Right atrium auricular region (tissue), 2 donors: ENCODE measurements around the gene NUMBL. TPM values are rescaled to one million over a fixed set of nuclear protein-coding genes. Genes with fewer than 3 reads are reported as not detected.

Source experiments
- DNase-seq: peaks from one replicate; pipeline ENCODE4 v3.0.0-alpha.2; 2019; ENCODE audit warnings: low spot score
- H3K27ac ChIP-seq, 2 donors: fragments of 200-600 bp; sonication (generic); 1 replicate in 1 of 2; 2 replicates in 1 of 2; pipeline ENCODE4 v1.5.1; 2016 to 2019
- H3K27me3 ChIP-seq, 2 donors: fragments of 200-600 bp; sonication (generic); one replicate each; pipeline versions ENCODE4 v1.5.1 to v1.6.0; 2017 to 2019
- H3K36me3 ChIP-seq: fragments of 200-600 bp; sonication (generic); one replicate; pipeline ENCODE4 v1.5.1; 2016
- H3K4me1 ChIP-seq, 2 donors: fragments of 200-600 bp; sonication (generic); one replicate each; pipeline versions ENCODE4 v1.5.1 to v1.6.0; 2017 to 2019
- H3K4me3 ChIP-seq, 2 donors: fragments of 200-600 bp; sonication (generic); 1 replicate in 1 of 2; 2 replicates in 1 of 2; pipeline ENCODE4 v1.5.1; 2017 to 2019; ENCODE audit warnings: mild to moderate bottlenecking in 1 of 2, moderate library complexity in 1 of 2
- H3K9me3 ChIP-seq, 2 donors: fragments of 200-600 bp; sonication (generic); one replicate each; pipeline ENCODE4 v1.5.1; 2019
- total RNA-seq, 2 donors: library from RNA; depleted of rRNA; stranded (reverse); fragments of >200 nt; gene quantifications; one replicate each; pipeline ENCODE4 v1.1.0, GENCODE V29; 2016
- TF ChIP-seq, protein P1 (sequence below), 2 donors: fragments of 200-600 bp; sonication (generic); IDR thresholded peaks; one replicate each; pipeline ENCODE4 v1.5.1; 2019; ENCODE audit warnings: antibody characterized with exemption in 2 of 2

NUMBL gene
- total RNA-seq, 2 donors from 2014 or later = 11.2 to 28.1 TPM

DNA sequence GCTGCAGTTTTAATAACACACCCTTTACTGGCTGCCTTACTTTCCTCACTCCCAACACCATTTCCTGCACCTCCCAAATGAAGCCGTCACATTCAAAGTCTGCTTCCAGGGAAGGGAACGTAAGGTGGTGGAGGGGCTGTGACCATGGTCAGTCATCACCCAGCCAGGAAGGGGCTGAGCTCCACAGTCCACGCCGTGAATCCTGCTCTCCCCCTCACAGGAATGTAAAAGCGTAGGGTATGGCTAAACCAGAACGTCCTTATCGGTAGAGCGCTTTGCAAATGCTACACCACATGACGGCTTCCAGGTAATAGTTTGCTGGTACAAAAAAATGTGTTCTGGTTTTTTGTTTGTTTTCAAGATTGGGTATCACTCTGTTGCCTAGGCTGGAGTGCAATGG, 7.0 kb downstream of the NUMBL start:
- TF ChIP-seq, protein P1, sequence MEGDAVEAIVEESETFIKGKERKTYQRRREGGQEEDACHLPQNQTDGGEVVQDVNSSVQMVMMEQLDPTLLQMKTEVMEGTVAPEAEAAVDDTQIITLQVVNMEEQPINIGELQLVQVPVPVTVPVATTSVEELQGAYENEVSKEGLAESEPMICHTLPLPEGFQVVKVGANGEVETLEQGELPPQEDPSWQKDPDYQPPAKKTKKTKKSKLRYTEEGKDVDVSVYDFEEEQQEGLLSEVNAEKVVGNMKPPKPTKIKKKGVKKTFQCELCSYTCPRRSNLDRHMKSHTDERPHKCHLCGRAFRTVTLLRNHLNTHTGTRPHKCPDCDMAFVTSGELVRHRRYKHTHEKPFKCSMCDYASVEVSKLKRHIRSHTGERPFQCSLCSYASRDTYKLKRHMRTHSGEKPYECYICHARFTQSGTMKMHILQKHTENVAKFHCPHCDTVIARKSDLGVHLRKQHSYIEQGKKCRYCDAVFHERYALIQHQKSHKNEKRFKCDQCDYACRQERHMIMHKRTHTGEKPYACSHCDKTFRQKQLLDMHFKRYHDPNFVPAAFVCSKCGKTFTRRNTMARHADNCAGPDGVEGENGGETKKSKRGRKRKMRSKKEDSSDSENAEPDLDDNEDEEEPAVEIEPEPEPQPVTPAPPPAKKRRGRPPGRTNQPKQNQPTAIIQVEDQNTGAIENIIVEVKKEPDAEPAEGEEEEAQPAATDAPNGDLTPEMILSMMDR (IDR thresholded peaks at IDR 0.05) = no peak
- H3K36me3 ChIP-seq = peaks cover 54% of the 10 kb centered on the region

DNA sequence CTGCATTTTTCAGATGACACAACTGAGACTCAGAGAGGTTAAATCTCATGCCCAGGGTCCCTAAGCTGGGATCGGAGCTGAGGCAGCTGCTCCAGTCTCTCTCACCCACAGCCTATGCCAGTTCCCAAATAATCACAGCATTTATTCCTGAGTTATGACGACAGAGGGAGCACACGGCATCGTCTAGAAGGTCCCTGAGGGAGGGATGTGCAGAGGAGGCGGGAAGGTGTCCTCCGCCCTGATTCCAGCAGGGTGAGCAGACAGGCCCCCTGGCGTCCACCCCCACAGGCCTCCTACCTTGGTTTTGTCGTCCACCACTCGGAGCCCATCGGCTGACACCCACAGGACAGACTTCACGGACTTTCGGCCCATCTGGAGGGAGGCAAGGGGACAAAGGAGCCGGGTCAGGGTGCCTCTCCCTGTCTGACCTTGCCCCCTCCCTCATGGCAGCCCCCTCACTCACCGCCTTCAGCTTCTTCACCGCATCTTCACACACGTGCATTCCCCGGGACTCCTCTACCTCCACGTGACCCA, 8.0 kb downstream of the NUMBL start:
- Histone ChIP-seq H3K27ac (no peak overlapping the region), H3K27me3 (no peaks in the 10 kb centered on the region), H3K4me1 (peaks cover 0 to under 1% of the 10 kb centered on the region in 2 donors), H3K4me3 (no peak overlapping the region), H3K36me3 (peaks cover 63% of the 10 kb centered on the region), H3K9me3 (no peaks in the 10 kb centered on the region)
- no peak for DNase-seq
- TF ChIP-seq, protein P1 (IDR thresholded peaks at IDR 0.05) = no peak

More for the DNA sequence above, 7.0 kb downstream of the NUMBL start:
- Histone ChIP-seq H3K27ac (no peak overlapping the region), H3K4me1 (peaks cover 0 to 10% of the 10 kb centered on the region in 2 donors), H3K9me3 (no peaks in the 10 kb centered on the region), H3K4me3 (no peak overlapping the region), H3K27me3 (no peaks in the 10 kb centered on the region)
- DNase-seq = no peak

DNA sequence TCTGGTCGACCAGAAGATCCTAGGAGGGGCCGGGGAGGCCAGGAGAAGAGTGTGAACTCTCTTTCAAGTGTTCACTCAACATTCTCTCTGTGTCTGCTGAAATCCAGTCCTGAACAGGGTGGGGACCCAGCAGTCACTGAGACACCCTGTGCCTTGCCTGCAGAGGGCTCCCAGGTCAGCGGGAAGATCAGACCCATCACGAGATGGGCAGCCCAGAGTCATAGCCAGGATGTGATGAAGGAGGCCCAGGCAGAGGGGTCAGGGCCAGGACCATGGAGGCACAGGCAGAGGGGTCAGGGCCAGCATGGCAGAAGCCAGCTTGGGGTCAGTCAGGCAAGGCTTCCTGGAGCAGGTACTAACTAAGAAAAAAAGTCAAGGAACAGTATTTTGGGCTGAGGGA, 9.4 kb downstream of the NUMBL start:
- TF ChIP-seq, protein P1 (IDR thresholded peaks at IDR 0.05) = no peak
- peaks cover 74% of the 10 kb centered on the region for H3K36me3 ChIP-seq

DNA sequence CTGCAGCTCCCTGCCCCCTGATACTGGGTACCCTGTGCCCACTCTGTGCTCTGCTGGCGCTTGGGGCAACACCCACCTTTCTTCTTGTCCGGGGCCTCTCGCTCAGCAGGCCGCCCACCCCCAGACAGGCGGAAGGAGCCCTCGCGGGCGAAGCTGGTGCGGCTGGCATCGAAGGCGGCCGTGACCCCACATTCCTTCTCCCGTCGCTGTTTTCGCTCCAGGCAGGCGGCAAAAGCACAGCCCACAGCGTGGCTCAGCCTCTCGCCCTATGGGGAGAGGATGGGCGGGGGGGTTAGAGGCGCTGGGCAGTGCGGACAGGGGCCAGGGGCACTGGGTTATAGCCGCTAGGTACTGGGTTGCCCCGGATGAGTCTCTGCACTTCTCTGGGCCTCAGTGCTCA, 13.3 kb downstream of the NUMBL start:
- TF ChIP-seq, protein P1 (IDR thresholded peaks at IDR 0.05) = no peak
- peaks cover 82% of the 10 kb centered on the region for H3K36me3 ChIP-seq
- no peak overlapping the region for H3K27ac ChIP-seq
- H3K9me3 ChIP-seq = no peaks in the 10 kb centered on the region
- H3K4me1 ChIP-seq = no peaks in the 10 kb centered on the region
- DNase-seq = no peak
- no peaks in the 10 kb centered on the region for H3K27me3 ChIP-seq
- H3K4me3 ChIP-seq = no peak overlapping the region

More for the DNA sequence above, 9.4 kb downstream of the NUMBL start:
- Histone ChIP-seq H3K27ac (no peak overlapping the region), H3K4me1 (no peaks in the 10 kb centered on the region), H3K4me3 (no peak overlapping the region), H3K9me3 (no peaks in the 10 kb centered on the region), H3K27me3 (no peaks in the 10 kb centered on the region)
- no peak for DNase-seq

DNA sequence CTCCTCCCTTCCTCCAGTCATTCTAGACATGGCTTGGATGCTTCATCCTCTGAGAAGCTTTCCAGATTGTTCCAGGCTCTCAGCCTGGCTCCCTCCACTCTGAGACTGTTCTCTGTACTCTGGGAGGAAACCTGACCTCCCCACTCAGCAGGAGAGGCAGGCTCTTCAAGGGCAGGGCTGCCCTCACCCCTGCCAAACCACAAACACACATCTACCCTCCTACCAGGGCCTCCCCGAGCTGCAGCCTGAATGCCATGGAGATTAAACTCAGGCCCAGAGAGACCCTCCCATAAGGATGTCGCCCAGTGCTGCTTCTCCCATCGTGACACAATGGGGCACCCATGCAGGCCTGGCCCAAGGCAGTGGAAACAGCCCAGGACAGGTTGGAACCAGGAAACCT, 16.2 kb downstream of the NUMBL start:
- DNase-seq = no peak

More for the DNA sequence above, 16.2 kb downstream of the NUMBL start:
- no peak overlapping the region for H3K27ac ChIP-seq
- no peaks in the 10 kb centered on the region for H3K27me3 ChIP-seq
- no peak overlapping the region for H3K4me3 ChIP-seq
- TF ChIP-seq, protein P1 (IDR thresholded peaks at IDR 0.05) = no peak
- peaks cover 89% of the 10 kb centered on the region for H3K36me3 ChIP-seq
- no peaks in the 10 kb centered on the region for H3K4me1 ChIP-seq
- no peaks in the 10 kb centered on the region for H3K9me3 ChIP-seq
